SU-DHL-6 (cell line): Measurements from ENCODE around the gene EXO5.

Experiments
- CTCF ChIP-seq: fragments of 200-600 bp; sonication (generic); IDR thresholded peaks from one replicate; pipeline ENCODE4 v1.5.1; 2017; ENCODE audit warnings: antibody characterized with exemption, mild to moderate bottlenecking, low read length, moderate library complexity; ENCODE audit not compliant: insufficient read depth, poor library complexity, severe bottlenecking
- EZH2phosphoT487 ChIP-seq: fragments of 200-600 bp; sonication (generic), shearing (Covaris generic); conservative IDR thresholded peaks from 2 replicates; pipeline ENCODE4 v1.6.1; 2018; ENCODE audit warnings: mild to moderate bottlenecking, antibody characterized with exemption, low read length, moderate library complexity, mixed read lengths

- no peak for TF ChIP-seq EZH2phosphoT487
- no peak for TF ChIP-seq CTCF
Observed at GRCh38 chr1:40535732-40536131, 27.2 kb downstream of the EXO5 start.
